LoVo (cell line): ENCODE data around the gene TENM4.
A peak's percentile ranks its signal among the peaks of the same experiment; 100 is the strongest.

Experiments
- DNase-seq: peaks from one replicate; pipeline ENCODE4 v3.0.0-alpha.2; 2016; ENCODE audit warnings: low spot score

TENM4 gene

GRCh38 chr11:79084382-79084781 is 356.4 kb downstream of the TENM4 start:
- no peak for DNase-seq

- no peak for DNase-seq
These were observed 357.5 kb downstream of the TENM4 start for GRCh38 chr11:79083352-79083751.

- no peak for DNase-seq
These were observed 357.9 kb downstream of the TENM4 start for GRCh38 chr11:79082907-79083306.

- DNase-seq = no peak
These were observed 358.6 kb downstream of the TENM4 start for GRCh38 chr11:79082280-79082679.

- DNase-seq = no peak
These were observed 359.3 kb downstream of the TENM4 start for GRCh38 chr11:79081471-79082031.

- no peak for DNase-seq
These were observed 360.3 kb downstream of the TENM4 start for GRCh38 chr11:79080551-79080950.

GRCh38 chr11:79078999-79079398 is 361.8 kb downstream of the TENM4 start:
- no peak for DNase-seq

GRCh38 chr11:79078456-79078855 is 362.4 kb downstream of the TENM4 start:
- no peak for DNase-seq

GRCh38 chr11:79077702-79078330 is 363.0 kb downstream of the TENM4 start:
- no peak for DNase-seq

- peak; percentile 12 for DNase-seq
These were observed 364.2 kb downstream of the TENM4 start for GRCh38 chr11:79076526-79077115.

- no peak for DNase-seq
These were observed 366.3 kb downstream of the TENM4 start for GRCh38 chr11:79074547-79074946.

GRCh38 chr11:79071190-79071589 is 369.6 kb downstream of the TENM4 start:
- no peak for DNase-seq

- DNase-seq = no peak
These were observed 370.3 kb downstream of the TENM4 start for GRCh38 chr11:79070518-79070917.

GRCh38 chr11:79069504-79069903 is 371.3 kb downstream of the TENM4 start:
- no peak for DNase-seq

- no peak for DNase-seq
These were observed 372.5 kb downstream of the TENM4 start for GRCh38 chr11:79068356-79068755.

- no peak for DNase-seq
These were observed 373.5 kb downstream of the TENM4 start for GRCh38 chr11:79067352-79067679.

GRCh38 chr11:79066456-79067351 is 374.1 kb downstream of the TENM4 start:
- no peak for DNase-seq

- DNase-seq = no peak
These were observed 377.7 kb downstream of the TENM4 start for GRCh38 chr11:79062814-79063762.

- no peak for DNase-seq
These were observed 380.5 kb downstream of the TENM4 start for GRCh38 chr11:79060081-79060953.

- DNase-seq = no peak
These were observed 381.7 kb downstream of the TENM4 start for GRCh38 chr11:79059141-79059540.
